ENCODE measurements around the gene SF3A1.

GRCh38 chr22:30296833-30297232, 59.9 kb downstream of the SF3A1 start:
- no peak for TF ChIP-seq POLR2A (IDR thresholded peaks at IDR 0.05; ENCODE audit: low read depth, low read length)
- no peak for TF ChIP-seq POLR2AphosphoS5 (IDR thresholded peaks at IDR 0.05; ENCODE audit: low read depth, low read length)
- no peak for TF ChIP-seq TAF1 (IDR thresholded peaks at IDR 0.05; ENCODE audit: low read depth, low read length)
